ENCODE results near the gene ZRANB1. TPM values are rescaled to one million over a fixed set of nuclear protein-coding genes. Genes with fewer than 3 reads are reported as not detected.

Gene ZRANB1
- total and polyA plus RNA-seq, 2 of the 13 experiments (the other 11 are each of a cell fraction or from before 2014, with no cell fraction given) = 10.3 to 19.6 TPM

DNA sequence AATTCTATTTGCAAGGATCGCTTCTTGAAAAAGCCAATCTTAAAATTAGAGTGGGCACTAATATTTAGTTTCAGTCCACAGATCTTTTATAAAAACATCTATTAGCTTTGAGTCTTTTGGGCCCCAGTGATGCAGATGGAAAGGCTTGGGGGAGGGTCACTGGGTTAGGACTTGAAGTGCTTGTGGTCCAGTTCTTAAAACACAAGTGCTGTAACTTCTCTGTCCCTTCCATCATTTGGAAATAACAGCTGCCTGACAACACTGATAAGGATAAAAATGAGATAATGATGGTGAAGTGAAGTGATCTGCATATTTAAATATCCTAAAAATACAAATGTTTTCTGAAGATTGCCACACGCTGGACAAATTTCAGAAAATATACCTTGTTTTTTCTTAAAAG, 37.1 kb upstream of the ZRANB1 start:
- no peak overlapping the region for H3K9ac ChIP-seq (ENCODE audit: insufficient read depth, low read depth, low read length)
- no peaks in the 10 kb centered on the region for H3K9me3 ChIP-seq (ENCODE audit: low read length)
- ChIA-PET POLR2A (no interaction called here), CTCF (ENCODE audit: low intra/inter-chr PET ratio, low total read pairs) (no interaction called here)
- no TSS peak for BruUV-seq (replicated peaks)
- no peak overlapping the region for H3K4me2 ChIP-seq (ENCODE audit: low read depth, low read length)
- 85% methylated on average over 2 of the region's 2 CpGs for WGBS (ENCODE audit: low lambda C conversion rate)
- in situ Hi-C loops (cut with HindIII; ENCODE audit: extremely low pct_ligation_motif_present, low pct_unique_long_range_greater_than_20kb) (no loop called here), intact Hi-C loops (cut with micrococcal nuclease; ENCODE audit: unreplicated experiment) (no loop called here)
- H3K27ac ChIP-seq (ENCODE audit: extremely low read length, insufficient read depth, low read length) = no peak overlapping the region
- H3K79me2 ChIP-seq (ENCODE audit: insufficient read depth, low read length) = no peaks in the 10 kb centered on the region
- H4K20me1 ChIP-seq (ENCODE audit: insufficient read depth, low read length) = no peaks in the 10 kb centered on the region
- 0 out of 5 replicates have a peak, but pooled peaks cover 0 to 3% of the 10 kb centered on the region in 2 experiments for H3K27me3 ChIP-seq (ENCODE audit: control insufficient read depth in 1 of 2, insufficient read depth in 2 of 2, low read length in 2 of 2)
- no peak for TF ChIP-seq SOX13 (IDR thresholded peaks at IDR 0.05)
- TF ChIP-seq SOX13 (CRISPR knock-in tag; conservative IDR thresholded peaks at IDR 0.05 in 1 of 2, IDR thresholded peaks at IDR 0.05 in 1 of 2) = no peak
- TF ChIP-seq MLXIP (CRISPR knock-in tag; IDR thresholded peaks at IDR 0.05; ENCODE audit: borderline replicate concordance) = no peak
- no peak for TF ChIP-seq ETV6 (CRISPR knock-in tag; conservative IDR thresholded peaks at IDR 0.05)
- TF ChIP-seq, protein P1, sequence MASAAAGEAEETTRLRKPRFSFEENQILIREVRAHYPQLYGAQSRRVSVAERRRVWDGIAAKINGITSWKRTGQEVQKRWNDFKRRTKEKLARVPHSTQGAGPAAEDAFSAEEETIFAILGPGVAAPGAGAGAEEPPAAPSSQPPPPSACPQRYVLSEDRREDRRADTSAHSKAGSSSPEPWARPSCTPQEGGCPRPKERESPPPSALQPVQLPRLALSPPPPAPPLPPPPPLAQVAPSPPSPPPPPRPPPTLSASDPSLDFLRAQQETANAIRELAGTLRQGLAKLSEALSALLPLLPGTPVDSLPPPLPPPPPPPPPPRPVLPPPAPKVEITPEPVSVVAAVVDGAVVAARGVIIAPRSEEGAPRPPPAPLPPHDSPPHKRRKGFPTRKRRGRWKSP (CRISPR knock-in tag; IDR thresholded peaks at IDR 0.05) = no peak
- no peak for TF ChIP-seq ZKSCAN8 (CRISPR knock-in tag; IDR thresholded peaks at IDR 0.05; ENCODE audit: borderline replicate concordance)
- TF ChIP-seq RFXANK (CRISPR knock-in tag; IDR thresholded peaks at IDR 0.05) = no peak
- TF ChIP-seq ZNF260 (CRISPR knock-in tag; IDR thresholded peaks at IDR 0.05; ENCODE audit: borderline replicate concordance, low read depth) = no peak
- TF ChIP-seq IKZF4 (CRISPR knock-in tag; IDR thresholded peaks at IDR 0.05; ENCODE audit: borderline replicate concordance, low read depth, not compliant biosample characterization) = no peak
- TF ChIP-seq HIC2 (CRISPR knock-in tag; IDR thresholded peaks at IDR 0.05; ENCODE audit: low read depth) = no peak
- no peak for TF ChIP-seq HES4 (CRISPR knock-in tag; IDR thresholded peaks at IDR 0.05; ENCODE audit: borderline replicate concordance)
- no peak for TF ChIP-seq CCDC6 (CRISPR knock-in tag; IDR thresholded peaks at IDR 0.05)
- no peak for TF ChIP-seq KDM5A (IDR thresholded peaks at IDR 0.05; ENCODE audit: borderline replicate concordance, low read length)
- TF ChIP-seq ZBTB7A (CRISPR knock-in tag; IDR thresholded peaks at IDR 0.05) = no peak
- no peak for TF ChIP-seq SMAD1 (CRISPR knock-in tag; IDR thresholded peaks at IDR 0.05; ENCODE audit: borderline replicate concordance, low read depth)
- no peak for TF ChIP-seq ZNF207 (IDR thresholded peaks at IDR 0.05; ENCODE audit: borderline replicate concordance)
- no peak for TF ChIP-seq GLI4 (CRISPR knock-in tag; IDR thresholded peaks at IDR 0.05; ENCODE audit: borderline replicate concordance)
- DNase-seq (ENCODE audit: low spot score) (no peak), ATAC-seq (no peak), FAIRE-seq (no peak)
- no peak overlapping the region for H2AFZ ChIP-seq (ENCODE audit: low read length)
- H3K4me3 ChIP-seq (replicated peaks in 1 of 3; ENCODE audit: insufficient read depth in 1 of 3, low read depth in 2 of 3, low read length in 3 of 3) = no peak overlapping the region
- H3K4me1 ChIP-seq (ENCODE audit: insufficient read depth, low read length) = peaks cover 44% of the 10 kb centered on the region
- no peaks in the 10 kb centered on the region for H3K36me3 ChIP-seq (replicated peaks in 1 of 2; ENCODE audit: control insufficient read depth in 1 of 2, insufficient read depth in 2 of 2, low read length in 2 of 2)

Data from HepG2 (cell line).